Brain pericyte (primary cell): ENCODE results near the gene YIF1B.
A peak's percentile ranks its signal among the peaks of the same experiment; 100 is the strongest.

Experiments
- DNase-seq: peaks from one replicate; pipeline ENCODE4 v3.0.0-alpha.2; 2012; ENCODE audit warnings: low read depth, low spot score

YIF1B gene

DNA sequence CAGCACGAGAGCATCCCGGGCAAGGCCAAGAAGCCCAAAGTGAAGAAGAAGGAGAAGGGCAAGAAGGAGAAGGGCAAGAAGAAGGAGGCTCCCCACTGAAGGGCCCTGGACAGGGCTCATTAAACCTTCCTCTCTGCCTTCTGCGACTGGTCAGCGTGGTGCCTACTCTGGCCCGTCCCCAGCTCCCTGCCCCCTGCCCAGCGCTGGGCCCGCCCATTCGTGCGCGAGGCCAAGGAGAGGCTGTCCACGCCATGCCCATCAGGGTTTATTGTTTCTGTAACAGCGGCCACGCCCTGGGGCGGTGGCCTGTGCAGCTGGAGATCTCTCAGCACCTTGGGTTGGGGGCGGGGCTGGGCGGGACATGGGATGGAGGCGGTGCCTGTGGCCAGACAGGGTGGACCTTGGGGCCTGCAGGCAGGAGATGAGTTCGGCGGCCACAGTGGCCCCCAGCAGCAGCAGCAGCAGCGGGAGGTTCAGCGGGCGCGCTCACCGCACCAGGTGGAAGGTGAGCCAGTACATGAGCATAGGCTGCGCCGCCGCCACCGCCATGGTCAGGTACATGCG is 10.8 kb downstream of the YIF1B start:
- DNase-seq, result no peak

DNA sequence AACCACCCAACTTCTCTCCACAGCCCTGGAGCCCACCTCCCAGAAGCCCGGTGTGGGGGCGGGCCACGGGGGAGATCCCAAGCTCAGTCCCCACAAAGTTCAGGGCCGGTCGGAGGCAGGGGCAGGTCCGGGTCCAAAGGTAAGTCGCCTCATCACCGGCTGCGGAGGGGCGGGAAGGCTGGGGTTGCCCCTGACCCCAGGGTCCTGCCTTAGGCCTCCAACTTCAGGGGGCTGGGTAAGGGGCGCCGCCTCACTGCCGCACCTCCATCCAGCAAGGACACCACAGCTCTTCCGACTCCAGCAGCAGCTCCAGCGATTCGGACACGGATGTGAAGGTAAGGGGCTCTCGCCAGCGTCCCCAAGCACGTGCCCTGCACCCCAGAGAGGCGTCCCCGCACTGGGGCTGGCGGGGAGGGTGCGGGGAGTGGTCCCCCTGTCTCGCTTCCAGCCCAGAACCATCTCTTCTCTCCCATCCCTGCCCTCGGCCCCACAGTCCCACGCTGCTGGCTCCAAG is 11.3 kb downstream of the YIF1B start:
- no peak for DNase-seq

DNA sequence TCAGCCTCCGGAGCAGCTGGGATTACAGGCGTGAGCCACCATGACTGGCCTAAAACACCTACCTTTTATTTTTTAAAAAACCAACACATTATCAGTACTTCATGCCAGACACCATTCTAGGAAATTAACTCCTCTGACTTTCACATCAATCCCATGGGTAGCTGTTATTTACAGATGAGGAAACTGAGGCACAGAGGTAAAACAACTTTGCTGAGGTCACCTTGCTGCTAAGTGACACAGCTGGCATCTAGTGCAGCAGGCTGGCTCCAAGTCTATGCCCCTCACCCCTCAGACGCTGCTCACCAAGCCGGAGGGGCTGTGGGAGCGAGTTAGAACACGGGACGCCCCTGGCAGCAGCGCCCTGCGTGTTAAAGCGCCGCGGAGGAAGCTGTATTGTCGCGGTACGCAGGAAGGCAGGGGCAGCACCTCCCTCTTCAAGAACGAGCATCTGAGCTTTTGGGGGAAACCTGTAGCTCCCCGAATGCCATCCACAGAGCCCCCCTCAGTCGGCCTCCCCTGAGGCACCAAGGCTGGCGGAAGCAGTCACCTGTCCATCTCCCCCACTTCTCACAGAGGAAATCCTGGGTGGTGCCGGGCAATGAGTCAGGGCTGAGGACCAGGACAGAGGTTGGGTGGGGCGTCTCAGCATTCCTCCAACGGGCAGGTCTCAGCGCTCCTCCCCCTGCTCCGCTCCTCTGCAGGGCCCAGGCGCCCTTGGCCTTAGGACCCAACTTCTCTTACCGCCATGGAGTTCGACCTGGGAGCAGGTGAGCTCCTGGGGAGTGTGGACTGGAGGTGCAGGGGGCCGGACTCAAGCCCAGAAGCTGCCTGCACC is 12.0 kb downstream of the YIF1B start, which contains the start of gene C19orf33:
Gene C19orf33, plus strand, starts transcription at position 735 of the 835 bp plus-strand sequence. Its CDS starts 11 bp downstream, at position 746.
- no peak for DNase-seq

DNA sequence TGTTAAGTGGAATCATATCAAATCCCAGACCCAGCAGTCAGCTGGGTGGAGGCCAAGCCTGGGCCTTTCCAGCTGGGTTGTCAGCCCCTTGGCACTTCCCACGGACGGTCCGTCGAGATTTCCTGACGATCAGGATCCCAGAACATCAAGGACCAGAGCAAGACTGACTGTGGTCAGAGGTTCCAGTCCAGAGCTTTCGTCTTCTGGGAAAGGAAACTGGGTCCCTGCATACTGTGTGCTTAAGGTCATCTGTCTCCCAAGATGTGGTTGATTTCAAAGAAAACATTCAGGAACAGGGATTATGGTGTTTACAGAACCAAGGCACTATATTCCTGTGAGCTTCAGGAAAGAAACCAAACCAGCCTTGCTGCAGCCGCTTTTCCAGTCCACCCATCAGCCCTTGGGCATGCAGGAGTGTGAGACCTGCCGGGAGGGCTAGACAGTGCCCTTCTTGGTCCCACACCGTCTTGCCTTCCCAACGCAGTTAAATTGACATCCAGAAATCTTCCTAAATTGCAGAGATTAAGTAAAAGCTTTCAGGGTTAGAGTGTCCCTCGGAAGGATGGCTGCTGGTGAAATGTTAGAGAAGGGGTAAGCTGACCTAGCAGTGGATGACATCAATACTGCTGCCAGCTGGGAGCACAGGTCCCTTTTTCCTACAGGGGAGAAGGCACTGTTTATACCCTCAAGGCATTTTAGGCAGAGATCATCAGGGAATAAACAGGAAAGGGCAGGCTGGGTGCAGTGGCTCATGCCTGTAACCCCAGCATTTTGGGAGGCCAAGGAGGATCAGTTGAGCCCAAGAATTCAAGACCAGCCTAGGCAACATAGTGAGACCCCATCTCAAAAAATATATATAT is 16.7 kb downstream of the YIF1B start:
- peak; percentile 55 for DNase-seq

DNA sequence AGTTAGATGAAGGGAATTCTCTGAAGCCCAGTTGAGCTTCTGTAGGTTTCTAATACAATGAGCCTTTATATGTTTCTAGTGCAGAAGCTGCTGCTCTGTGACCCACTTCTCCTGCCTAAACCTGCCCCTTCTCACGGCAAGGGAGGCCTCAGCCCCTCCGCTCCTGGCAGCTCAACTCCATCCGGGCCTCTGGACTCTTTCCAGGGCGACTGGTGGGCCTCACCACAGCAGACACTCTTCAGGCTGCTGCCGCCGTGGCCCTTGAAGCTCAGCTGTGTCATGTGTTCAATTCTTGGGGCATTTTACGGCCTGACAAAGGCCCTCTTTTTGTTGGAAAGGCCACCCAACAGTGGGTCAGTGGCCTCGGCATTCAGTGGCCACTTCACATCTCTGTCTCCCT is 21.7 kb downstream of the YIF1B start:
- no peak for DNase-seq

DNA sequence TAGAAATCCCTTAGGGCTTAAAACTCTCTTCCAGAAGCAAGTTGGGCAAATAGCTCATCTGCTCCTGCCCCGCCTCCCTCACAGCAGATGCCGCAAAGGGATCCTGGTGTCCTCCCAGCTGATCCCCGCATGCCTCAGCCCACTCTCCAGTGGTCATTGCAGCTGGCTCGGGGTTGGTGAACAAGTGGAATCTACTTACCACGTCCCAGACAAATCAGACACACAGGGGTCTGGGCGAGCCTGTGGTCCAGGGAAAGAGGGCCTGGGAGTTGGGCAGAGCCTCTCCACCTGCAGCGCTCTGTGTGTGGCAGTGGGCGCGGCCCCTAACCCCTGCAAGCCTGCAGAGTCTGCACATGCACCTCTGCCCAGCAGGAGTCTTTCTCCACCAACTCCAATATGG is 22.5 kb downstream of the YIF1B start:
- DNase-seq, result no peak

DNA sequence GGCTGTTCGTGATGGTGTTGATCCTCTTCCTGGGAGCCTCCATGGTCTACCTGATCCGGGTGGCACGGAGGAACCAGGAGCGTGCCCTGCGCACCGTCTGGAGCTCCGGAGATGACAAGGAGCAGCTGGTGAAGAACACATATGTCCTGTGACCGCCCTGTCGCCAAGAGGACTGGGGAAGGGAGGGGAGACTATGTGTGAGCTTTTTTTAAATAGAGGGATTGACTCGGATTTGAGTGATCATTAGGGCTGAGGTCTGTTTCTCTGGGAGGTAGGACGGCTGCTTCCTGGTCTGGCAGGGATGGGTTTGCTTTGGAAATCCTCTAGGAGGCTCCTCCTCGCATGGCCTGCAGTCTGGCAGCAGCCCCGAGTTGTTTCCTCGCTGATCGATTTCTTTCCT is 23.9 kb downstream of the YIF1B start:
- DNase-seq, result no peak

DNA sequence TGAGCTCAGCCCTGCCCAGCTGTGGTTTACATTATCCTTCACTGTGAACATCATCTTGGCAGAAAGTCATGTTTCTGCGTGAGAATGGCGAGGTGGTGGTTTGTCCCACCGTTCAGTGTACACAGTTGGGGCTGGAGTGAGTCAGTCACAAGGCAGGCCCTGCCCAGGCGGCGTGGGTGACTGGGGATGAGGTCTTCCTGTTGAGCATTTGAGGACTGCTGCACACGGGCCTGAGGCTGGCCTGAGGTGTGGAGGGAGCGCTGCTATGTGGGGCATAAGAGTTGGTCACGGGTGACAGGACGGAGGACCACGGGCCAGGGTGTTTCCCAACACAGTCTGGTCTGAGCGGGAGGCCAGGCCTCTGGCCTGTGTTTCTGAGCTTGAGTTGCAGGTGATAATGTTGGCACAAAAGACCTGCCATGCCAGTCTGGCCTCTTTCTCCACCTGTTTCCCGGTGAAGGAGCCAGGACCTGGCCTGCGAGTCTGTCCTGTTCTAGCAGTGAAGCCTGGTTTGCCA is 25.1 kb downstream of the YIF1B start:
- peak; percentile 55 for DNase-seq

DNA sequence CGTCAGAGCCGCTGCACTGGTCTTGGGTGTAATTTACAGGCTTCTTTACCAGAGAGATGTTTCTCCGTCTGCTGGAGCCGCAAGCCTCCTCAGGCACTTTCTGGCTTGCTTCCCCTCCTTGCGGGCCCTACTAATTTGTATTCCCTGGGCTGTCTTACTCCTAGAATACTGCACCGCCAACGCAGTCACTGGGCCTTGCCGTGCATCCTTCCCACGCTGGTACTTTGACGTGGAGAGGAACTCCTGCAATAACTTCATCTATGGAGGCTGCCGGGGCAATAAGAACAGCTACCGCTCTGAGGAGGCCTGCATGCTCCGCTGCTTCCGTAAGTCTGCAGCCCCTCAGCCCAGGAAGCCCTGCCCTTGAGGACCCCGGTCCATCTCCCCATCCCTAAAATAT is 25.8 kb downstream of the YIF1B start:
- no peak for DNase-seq

DNA sequence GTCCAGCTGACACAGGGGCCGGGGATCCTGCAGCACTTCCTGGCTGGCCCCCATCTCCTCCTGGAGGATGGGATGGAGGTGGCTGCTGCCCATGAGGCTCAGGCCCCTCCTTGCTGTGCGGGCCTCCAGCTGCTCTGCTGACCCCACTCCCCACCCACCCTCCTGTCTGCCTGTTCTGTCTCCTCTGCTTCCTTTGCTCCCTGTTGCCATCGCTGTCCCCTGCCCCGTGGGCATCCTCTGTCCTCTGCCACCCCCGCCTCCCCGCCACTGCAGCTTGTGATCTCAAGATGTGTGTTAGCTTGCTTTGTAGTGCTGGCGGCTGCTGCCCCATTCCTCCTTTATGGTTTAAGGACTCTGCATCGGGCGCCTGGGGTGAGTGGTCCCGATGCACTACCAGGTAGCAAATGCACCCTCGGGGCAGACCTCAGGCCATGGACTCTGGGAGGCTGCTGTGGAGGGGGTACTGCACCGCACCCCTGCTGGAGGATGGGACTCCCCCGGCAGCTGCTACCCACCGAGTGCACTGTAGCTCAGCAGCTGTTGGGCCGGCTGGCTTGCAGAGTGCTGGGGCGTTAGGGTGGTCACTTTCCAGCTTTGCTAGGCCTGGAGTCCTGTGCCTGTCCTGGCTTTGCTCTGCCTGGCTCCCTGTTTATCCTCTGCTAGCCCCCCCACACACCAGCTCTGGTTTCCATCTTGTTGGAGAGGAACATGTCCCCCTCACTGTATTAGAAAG is 27.5 kb downstream of the YIF1B start:
- no peak for DNase-seq

DNA sequence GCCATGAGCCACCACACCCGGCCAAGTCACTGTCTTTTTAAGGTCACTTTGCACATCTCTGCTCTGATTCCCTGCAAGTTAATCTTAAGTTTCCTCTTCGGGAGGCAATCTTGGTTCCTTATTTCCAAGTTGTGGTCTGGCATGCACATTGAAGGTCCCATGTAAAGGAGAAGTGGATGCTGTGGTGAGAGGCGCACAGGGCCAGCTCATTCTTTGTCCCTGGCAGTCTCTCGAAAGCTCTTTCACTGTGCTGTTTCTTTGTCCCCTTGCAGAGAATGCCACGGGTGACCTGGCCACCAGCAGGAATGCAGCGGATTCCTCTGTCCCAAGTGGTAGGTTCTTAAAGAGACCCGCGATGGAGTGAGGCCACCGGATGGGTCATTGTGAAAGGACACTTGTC is 28.1 kb downstream of the YIF1B start:
- DNase-seq, result no peak

DNA sequence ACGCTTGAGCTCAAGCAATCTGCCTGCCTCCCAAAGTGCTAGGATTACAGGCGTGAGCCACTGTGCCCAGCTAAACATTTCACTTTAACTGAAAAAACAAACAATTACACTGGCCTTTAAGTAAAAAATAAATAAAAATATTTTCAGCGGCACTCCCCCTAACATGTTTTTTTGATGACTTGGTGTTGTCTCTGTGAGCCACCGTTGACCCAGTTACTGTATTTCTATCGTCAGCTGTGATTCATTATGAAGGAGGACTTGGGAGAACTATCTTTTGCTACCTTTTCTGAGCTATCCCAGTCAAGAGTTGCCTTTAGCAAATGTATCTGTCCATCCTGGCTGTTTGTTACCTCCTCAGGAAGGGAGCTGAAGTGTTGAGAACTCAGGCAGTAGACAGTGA is 30.2 kb downstream of the YIF1B start:
- no peak for DNase-seq

DNA sequence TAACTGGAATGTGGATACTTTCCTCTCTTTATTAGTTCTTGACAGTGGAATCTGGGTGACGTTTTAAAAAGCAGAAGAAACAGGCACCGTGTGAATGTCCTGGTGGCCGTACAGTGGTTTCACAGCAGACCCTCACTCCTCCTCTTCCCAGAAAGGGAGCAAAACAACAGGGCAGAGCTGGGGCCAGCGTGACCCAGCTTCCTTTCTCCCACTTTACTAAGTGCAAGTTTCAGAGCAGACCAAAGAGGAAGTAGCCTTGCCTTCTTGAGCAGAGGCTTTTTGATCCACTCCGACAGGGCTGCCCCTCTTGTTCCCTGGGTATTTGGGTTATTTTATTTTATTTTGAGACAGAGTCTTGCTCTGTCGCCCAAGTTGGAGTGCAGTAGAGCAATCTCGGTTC is 31.3 kb downstream of the YIF1B start:
- no peak for DNase-seq

DNA sequence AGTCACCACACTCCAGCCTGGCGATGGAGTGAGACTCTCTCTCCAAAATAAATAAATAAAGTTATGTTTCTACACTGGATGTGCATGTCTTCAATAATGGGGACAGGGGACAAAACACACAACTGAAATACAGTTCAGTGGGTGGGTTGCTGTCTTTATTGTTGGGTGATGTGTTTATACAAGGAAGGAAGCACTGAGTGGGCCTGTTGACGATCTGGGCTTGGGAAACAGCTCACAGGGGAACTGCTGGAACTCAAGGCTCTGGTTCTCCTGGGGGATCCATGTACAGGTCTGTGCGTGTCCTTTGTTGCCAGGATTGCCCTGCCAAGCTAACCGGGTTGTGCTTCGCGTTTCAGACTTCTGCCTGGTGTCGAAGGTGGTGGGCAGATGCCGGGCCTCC is 32.5 kb downstream of the YIF1B start:
- no peak for DNase-seq

DNA sequence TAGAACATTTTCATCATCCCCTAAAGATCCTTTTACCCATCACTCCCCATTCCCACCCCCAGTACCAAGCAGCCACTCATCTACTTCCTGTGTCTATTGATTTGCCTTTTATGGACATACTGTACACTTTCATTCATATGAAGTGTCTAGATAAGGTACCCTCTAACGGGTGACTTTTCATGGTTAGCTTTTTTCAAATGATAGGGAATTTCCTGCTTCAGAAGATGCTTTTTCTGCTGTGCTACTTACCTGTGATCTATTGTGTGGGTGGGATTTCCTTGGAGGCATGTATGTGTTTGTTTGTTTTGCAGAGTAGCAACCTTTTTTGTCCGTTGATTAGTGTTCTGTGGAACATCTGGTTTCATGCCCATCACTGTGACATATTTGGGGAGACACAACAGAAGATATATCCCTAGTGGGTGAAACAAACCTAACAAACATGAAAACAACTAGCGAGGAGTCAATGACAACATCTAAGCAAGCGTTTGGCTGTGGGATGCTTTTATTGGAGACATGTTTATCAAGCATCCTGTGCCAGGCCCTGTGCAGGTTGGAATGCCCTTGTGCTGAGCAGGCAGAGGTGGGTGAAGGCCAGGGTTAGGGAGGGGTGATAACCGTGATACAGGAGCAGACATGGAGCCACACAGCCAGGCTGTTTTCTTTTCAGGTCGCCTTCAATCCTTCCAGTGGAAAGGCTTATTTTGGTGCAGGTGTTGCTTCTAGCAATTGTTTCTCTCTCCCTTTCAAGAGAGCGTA is 33.8 kb downstream of the YIF1B start:
- DNase-seq, result no peak

DNA sequence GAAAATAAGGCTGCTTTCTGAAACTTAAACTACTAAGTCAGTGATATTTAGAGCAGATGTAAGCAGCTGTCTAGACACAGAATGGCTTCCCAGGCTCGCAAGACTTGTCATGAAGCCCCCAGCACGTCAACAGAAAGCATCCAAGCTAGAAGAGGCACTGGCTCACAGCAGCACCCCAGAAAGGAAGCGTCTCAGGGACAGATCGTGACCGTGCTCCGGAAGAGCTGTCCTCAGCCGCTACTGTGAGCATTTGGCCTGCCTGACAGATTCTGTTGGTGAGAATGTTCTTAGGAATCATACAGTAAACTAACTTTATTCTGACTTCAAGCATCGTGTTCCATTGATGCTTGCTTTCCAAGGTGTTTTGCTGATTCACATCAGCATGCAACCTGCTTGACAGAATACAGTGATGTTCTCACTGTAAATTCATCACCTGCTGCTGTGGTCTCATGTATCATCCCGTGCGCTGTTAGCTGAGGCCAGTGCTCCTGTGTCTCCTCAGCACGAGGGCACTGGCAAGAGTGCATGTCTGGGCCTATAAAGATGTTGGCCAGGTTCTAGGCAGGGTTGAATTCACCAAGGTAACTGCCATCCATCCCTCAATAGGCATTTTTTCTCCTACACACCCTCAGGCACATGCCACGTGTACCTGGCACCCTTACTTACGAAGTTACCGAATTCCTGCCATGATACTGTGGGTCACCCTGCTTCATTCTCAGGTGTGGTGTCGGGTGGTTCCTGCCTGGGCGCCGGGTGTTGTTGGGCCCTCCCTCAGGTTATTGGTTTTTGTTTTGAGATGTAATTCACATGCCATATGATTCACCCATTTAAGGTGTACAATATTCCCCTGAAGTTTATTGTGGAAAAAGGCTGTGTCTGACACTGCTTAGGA is 35.5 kb downstream of the YIF1B start:
- DNase-seq, result no peak

DNA sequence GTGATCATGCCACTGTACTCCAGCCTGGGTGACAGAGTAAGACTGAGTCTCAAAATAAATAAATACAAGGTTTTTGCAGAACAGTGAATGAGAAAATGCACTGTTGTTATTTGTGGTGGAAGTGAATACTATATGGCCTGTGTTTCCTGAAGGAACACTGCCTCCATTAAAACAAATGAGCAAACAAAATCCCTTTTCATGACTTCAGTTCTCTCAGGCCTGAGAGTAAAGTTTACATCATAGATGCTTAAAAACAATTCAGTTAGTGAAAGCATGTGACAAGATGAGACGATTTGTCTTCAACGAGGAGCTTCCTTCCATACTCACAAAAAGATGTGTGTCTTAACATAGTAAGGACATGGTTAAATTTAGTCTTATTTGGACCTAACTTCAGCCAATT is 37.0 kb downstream of the YIF1B start:
- DNase-seq, result no peak

DNA sequence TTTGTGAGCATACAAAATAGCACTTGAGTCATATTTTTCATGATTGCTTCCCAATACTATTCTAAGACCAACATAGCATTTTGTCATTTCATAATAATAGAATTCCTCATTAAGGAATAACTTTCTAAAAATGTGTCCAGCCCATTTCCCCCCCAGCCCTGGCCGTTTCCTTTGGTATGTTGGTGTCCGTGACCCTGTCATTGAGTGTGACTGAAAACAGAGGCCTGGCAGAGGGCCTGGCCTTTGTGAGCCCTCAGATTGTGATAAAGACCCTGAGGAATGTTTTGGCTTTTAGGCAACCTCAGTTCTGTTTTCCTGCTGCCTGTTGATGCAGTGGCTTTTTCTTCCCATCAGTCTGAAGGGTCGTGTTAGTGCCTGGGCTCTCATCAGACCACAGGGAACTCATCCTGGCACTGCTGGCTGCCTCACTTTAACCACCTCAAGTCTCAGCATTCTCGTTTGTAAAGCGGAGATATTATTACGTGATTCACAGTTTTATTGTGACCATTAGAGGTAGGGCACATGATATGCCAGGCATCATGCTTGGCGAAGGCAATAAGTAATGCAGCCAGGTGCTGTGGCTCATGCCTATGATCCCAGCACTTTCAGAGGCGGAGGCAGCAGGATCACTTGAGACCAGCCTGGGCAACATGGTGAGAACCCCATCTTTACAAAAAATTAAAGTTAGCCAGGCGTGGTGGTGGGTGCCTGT is 37.6 kb downstream of the YIF1B start:
- no peak for DNase-seq

DNA sequence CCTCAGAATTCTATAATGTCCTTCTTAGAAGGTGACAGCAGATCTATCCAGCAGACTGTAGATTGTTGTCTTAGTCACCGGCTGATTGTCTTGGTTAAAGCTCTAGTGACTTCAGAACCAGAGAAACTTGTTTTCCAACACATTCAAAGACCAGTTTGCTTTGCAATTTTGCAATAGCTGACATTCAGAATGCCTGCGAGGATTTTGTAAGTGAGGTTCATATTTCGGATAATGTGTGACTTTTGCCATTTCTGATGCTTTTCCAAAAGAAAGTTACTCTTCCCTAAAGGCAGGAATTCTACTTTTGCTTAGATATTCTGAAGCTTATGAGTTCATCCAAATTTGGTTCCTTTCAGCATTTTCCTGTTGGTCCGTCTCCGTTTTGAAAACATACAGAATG is 38.2 kb downstream of the YIF1B start:
- no peak for DNase-seq
